Activated CD4-positive, alpha-beta T cell treated with anti-CD3 and anti-CD28 coated beads, Interleukin-2, amount 50 U/mL, for 16 hours (primary cell): ENCODE measurements around the gene CDCA3.
"Not testable (repeated sequence)": the region's sequence is repeated elsewhere in the genome, so short reads cannot be mapped to it uniquely, and the experiment has no call there.

Experiments
- DNase-seq: peaks from one replicate; pipeline ENCODE4 v3.0.0-alpha.2; 2020

The CDCA3 gene

DNA sequence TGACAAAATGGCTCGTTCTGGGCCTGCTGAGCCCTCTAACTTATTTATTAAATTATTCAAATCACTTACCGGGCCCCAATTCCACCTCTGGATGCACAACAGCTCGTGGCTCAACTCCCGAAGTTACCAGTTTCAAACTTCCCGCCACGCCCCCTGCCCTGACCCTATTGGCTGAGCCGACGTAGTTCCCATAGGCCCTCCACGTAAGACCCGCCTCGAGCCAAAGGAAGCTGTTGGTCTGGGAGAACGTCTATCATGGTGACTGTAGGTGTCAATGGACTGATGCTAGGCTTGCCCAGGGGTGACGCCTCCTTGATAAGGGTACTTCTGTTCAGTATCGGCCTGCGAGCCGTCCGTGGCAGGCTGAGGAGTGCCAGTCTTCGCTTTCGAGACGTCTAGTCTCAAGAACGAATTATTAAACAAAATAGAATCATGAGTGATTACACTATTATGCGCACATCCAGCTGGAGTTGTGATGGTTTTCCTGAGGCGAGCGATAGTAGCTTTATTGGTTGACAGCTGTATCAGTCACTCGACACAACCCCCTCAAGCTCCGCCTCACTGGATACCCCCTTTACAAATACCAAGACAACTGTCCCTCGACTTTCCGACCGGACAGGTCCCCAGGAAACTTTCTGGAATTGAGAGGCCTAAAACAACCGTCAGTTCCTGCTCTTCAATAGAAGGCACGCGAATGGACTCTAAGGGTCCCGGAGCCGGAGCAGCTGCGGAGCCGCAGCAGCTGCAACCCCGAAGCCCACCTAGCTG is at the start of gene CDCA3:
TSS of gene CDCA3 (minus strand) at position 134 of the 768 bp plus-strand sequence. CDS start 334 bp downstream, outside the sequence.
- peak; percentile 98 for DNase-seq

DNA sequence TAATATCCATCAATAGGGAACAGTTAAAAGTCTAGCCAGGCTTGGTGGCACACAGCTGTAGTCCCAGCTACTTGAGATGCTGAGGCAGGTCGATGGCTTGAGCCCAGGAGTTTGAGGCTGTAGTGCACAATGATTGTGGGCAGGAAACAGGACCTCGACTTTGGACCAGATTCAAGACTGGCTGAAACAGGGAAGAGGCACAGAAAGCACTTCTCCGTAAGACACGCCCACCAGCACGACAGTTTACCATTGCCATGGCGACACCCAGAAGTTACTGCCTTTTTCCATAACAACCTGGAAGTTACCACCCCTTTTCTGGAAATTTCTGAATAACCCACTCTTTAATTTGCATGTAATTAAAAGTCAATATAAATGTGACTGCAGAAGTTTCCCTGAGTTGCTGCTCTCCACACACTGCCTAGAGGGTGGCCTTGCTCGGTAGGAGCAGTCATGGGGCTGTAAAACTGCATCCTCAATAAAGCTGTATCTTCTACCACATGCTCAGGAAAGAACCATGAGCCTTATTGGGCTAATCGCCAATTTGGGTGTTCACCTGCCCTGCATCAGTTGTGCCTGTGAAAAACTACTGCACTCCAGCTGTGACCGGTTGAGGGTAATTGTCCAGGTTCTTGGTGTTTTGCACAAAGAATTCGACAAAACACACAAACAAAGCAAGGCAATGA is 48.9 kb upstream of the CDCA3 start:
- DNase-seq = no peak

DNA sequence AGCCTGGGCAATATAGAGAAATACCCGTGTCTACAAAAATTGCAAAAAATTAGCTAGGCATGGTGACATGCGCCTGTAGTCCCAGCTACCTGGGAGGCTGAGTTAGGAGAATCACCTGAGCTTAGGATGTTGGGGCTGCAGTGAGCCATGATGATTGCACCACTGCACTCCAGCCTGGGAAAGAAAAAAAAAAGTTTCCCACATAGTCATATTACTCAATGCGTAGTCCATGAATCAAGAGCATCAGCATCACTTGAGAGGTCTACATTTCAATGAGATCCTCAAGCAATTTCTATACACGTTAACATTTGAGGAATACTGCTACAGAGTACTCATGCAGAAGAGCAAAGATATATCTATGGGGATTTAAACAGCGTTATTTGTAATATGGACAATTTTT is 48.3 kb upstream of the CDCA3 start:
- no peak for DNase-seq

DNA sequence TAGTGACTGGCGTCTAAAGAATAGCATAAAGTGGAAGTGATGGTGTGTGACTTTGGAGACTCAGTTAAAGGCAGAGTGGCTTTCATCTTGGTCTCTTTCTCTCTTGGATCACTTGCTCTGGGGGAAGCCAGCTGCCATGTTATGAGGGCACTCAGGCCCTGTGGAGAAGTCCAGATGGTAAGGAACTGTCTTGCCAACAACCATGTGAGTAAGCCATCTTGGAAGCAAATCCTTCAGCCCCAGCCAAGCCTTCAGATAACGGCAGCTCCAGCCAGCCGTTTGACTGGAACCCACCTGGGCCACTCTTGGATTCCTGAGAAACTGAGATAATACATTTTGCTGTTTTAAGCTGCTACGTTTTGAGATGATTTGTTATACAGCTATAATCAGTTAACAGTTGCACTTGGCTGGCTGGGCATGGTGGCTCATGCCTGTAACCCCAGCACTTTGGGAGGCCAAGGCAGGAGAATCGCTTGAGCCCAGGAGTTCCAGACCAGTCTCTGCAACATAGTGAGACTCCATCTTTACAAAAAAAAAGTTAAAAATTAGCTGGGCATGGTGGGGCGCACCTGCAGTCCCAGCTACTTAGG is 45.9 kb upstream of the CDCA3 start:
- DNase-seq = no peak

DNA sequence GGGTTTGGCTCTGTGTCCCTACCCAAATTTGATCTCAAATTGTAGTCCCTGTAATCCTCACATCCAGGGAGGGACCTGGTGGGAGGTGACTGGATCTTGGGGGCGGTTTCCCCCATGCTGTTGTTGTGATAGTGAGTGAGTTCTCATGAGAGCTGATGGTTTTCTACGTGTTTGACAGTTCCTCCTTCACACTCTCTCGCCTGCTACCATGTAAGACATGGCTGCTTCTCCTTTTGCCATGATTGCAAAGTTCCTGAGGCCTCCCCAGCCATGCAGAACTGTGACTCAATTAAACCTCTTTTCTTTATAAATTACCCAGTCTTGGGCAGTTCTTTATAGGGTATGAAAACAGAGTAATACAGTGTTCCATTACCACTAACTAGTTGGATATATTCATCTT is 43.2 kb upstream of the CDCA3 start:
- no peak for DNase-seq

DNA sequence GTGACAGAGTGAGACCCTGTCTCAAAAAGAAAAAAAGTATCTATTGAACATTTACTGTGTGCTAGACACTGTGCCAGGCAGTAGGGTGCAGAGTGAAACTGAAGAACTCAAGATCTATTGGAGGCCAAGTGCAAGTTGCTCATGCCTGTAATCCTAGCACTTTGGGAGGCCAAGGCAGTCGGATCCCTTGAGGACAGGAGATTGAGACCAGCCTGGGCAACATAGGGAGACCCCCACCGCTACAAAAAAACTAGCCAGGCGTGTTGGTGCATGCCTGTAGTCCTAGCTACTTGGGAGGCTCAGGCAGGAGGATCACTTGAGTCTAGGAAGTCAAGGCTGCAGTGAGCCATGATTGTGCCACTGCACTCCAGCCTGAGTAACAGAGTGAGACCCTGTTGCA is 41.6 kb upstream of the CDCA3 start:
- not testable (repeated sequence) for DNase-seq

DNA sequence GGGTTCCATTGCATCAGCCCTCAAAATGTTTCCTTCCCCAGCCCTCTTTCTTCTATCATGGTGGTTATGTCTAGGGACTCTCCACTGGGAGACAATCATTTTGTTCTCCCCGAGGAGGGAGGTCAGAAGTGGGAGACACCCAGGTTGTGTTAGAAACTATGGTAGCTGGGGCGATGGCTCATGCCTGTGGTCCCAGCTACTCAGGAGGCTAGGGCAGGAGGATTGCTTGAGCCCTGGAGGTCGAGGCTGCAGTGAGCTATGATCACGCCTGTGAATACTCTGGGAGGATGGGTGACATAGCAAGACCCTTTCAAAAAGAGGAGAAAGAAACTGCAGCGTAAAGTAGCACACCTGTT is 40.5 kb upstream of the CDCA3 start:
- no peak for DNase-seq

DNA sequence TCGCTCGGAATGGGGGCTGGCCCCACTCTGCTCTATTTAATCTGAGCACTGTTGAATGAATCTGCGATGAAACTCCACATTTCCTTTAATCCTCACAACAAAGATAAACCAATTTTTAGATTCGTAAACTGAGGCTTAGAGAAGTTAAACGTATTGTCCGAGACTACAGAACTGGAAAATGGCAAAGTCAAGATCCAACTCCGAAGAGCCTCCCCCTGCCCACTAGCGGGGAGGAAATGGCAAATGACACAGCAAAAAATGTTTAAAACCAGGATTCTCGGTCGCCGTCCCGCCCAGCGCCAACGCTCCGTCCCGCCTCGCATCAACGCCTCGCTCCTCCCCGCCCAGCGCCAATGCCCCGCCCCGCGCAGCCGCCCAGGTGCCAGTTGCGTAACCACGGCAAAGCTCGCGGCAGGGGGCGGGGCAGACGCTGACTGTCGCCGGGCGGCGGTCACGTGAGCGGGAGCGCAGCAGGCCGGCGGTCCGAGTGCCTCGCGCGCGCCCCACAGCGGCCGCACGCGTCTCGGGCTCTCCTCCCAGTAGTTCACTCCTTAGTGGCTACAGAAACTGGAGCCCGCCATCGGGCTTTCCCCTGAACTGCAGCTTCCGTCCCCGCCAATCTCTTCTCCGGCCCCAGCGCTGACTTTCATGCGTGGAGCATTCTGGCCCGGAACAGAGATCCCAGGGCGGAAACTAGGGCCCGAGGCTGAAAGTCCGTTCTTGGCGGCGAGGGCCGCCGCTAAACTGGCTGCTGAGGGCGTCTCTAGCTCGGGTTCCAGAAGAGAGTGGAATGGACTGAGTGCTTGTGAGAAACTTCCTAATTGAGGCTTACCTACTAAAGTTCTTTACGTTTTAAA is 39.9 kb upstream of the CDCA3 start:
- DNase-seq = peak; percentile 99

DNA sequence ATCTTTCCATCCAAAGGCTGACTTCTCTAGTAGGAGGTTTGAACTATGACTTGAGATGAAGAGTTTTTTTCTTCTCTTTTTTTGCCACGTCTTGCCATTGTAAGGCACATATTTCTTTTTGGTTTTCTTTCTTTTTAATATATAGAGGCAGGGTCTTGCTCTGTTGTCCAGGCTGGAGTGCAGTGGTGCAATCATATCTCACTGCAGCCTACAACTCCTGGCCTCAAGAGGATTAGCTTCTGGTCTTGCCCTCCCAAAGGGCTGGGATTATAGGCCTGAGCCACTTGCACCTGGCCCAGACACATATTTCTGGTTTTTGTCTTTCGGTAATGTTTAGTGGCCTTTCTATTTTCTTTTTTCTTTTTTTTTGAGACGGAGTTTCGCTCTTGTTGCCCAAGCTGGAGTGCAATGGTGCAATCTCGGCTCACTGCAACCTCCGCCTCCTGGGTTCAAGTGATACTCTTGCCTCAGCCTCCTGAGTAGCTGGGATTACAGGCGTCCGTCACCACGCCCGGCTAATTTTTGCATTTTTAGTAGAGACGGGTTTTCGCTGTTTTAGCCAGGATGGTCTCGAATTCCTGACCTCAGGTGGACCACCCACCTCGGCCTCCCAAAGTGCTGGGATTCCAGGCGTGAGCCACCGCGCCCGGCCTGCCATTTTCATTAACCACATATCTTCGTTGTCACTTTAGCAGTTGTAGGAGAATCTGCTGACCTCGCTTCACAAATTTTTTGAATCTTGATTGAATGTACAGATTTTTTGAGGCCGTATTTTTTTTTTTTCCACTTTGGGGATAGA is 38.9 kb upstream of the CDCA3 start:
- not testable (repeated sequence) for DNase-seq

DNA sequence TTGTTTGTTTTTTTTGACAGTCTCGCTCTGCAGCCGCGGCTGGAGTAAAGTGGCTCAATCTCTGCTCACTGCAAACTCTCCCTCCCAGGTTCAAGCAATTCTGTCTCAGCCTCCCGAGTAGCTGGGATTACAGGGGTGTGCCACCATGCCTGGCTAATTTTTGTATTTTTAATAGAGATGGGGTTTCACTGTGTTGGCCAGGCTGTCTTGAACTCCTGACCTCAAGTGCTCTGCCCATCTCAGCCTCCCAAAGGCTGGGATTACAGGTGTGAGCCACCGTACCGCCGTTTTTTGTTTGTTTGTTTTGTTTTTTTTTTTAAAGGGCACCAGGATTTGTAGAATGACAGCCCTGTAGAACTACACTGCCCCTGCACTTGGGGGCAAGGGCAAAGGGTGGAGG is 37.7 kb upstream of the CDCA3 start:
- not testable (repeated sequence) for DNase-seq

DNA sequence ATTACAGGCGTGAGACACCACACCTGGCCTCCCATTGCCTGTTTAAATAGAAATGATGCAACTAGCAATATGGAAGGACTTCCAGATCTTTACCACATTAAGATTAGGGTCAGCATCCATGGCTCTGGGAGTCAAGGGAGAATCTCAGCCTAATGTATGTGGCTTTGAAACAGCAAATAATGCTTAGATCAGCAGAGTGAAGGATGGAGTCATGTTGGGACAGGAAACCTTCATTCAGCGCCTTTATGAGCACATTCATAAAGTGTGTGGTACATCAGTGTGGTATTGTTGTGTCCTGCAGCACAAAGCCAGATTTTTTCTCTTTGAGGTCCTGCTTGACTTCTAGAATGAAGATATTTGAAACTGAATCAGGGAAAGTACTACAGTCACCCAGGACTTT is 37.3 kb upstream of the CDCA3 start:
- no peak for DNase-seq

DNA sequence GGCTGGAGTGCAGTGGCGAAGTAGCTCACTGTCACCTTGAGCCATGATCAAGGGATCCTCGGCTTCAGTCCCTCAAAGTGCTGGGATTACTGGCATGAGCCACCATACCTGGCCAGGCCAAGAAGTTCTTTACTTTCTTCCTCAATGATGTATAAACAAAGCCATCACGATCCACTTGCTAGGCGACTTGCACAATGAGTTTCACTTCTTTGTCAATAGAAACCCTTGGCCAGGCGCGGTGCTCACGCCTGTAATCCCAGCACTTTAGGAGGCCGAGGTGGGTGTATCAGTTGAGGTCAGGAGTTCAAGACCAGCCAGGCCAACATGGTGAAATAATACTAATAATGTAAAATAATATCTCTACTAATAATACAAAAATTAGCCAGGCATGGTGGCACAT is 36.4 kb upstream of the CDCA3 start:
- DNase-seq = no peak

DNA sequence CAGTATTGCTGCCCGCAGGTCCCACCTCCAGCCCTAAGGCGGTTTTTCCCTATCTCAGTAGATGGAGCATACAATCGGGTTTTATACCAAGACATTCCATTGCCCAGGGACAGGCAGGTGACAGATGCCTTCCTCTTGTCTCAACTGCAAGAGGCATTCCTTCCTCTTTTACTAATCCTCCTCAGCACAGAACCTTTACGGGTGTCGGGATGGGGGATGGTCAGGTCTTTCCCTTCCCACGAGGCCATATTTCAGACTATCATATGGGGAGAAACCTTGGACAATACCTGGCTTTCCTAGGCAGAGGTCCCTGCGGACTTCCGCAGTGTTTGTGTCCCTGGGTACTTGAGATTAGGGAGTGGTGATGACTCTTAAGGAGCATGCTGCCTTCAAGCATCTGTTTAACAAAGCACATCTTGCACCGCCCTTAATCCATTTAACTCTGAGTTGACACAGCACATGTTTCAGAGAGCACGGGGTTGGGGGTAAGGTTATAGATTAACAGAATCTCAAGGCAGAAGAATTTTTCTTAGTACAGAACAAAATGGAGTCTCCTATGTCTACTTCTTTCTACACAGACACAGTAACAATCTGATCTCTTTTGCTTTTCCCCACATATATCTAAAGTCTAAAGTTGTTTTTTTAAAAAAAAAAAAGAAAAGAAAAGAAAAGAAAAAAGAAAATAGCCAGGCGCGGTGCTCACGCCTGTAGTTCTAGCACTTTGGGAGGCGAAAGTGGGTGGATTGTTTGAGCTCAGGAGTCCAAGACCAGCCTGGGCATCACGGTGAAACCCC is 35.3 kb upstream of the CDCA3 start:
- DNase-seq = not testable (repeated sequence)

DNA sequence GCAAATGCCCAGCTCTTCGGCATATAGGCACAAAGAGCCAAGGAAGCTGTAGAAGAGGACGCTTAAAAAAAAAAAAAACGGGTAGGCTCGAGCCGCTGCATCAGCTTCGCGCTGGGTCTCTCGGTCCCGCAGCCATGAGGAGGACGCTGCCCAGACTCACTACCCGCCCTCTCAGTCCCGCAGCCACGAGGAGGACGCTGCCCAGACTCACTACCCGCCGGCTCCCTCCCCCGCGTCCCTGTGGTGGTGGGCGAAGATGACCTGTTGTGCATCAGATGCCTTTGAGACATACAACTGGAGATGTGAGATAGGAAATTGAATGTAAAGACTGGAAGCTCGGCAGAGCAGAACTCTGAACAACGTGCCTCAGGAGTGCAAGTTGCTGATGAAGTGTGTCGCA is 33.5 kb upstream of the CDCA3 start:
- DNase-seq = no peak

DNA sequence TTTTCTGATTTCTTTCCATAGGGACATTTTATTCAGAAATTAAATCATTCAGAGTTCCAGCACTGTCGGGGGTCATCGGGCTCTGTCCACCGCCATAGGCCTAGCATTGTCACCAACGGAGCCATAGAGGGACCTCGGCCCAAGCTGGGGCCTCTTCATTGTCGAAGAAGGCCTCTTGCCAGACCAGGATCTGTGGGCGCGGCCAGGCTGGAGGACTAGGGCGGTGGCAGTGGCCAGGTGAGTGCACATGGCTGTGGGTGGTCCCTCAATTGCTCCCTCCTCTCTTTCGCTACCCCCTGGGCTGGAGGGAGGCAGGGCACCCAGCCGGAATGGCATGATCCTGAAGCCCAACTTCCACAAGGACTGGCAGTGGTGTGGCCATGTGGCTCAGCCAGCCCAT is 32.6 kb upstream of the CDCA3 start:
- no peak for DNase-seq

DNA sequence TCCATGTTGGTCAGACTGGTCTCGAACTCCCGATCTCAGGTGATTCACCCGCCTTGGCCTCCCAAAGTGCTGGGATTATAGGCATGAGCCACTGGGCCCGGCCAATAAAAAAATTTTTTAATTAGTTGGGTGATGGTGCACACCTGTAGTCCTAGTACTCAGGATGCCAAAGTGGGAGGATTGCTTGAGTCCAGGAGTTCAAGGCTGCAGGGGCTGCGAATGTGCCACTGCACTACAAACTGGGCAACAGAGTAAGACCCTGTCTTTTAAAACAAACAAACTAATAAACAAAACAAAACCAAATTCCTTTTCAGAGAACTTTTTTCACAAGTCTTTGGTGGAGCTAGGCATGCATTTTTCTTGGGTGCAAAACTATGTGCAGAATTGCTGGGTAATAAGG is 32.2 kb upstream of the CDCA3 start:
- DNase-seq = no peak

DNA sequence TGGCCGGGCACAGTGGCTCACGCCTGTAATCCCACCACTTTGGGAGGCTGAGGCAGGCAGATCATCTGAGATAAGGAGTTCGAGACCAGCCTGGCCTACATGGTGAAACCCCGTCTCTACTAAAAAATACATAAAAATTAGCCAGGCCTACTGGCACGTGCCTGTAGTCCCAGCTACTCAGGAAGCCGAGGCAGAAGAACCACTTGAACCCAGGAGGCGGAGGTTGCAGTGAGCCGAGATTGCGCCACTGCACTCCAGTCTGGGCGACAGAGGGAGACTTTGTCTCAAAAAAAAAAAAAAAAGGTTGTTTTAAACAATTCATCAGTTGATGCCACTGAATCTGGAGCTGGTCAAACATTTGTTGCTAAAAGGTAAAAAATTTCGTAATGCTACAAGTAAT is 28.7 kb upstream of the CDCA3 start:
- not testable (repeated sequence) for DNase-seq

DNA sequence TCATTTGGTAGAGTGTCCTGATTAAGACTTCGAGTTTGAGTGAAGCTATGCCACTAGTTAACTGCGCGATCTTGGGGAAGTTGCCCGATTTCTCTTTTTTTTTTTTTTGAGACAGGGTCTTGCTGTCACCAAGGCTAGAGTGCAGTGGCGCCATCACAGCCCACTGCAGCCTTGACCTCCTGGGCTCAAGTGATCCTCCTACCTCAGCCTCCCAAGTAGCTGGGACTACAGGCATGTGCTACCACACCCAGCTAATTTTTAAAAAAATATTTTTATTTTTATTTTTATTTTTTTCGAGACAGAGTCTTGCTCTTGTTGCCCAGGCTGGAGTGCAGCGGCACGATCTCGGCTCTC is 22.9 kb upstream of the CDCA3 start:
- DNase-seq = not testable (repeated sequence)

DNA sequence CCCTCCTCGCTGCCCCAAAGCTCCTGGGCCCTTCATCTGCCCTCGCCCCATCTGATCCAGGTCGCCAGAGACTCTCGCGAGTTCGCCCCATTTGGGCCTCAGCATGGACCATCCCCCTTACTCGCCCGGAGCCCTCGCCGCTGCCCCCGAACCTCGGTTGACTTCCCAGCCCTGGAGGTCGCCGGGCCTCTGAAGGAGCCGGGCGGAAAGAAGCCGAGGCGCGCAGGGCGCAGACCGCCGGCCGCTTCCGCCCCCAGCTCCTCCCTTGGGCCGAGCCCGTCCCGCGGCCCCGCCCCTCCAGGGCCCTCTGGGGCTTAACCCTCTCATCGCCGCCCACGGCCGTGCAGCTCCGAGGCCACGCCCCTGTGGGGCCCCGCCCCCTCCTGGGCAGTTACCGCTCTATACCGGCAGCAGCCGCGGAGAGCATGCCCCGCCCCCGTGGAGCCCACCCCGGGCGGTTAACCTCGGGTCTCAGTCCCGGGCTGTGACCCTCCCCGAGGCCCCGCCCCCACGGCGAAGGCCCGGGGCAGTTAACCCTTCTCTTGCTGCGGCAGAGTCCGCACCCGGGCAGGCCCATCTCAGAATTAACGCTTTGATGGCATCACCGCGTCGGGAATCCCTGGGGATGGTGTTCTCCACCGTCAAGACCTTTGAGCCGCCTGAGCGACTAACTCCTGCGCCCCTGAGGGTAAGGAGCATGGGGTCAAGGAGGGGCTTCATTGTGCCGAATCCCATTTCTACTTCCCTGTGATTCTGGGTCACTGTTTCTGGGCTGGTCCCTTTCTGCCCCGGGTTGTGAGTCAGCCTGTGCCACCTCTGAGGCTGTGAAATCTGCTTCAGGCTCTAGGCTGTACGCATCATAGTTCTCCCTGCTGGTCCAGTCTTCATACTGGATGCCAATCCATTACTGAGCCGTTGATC is 22.3 kb upstream of the CDCA3 start, which contains the start of gene SPSB2:
TSS of gene SPSB2 (minus strand) at position 210 of the 921 bp plus-strand sequence. CDS start 402 bp downstream, outside the sequence.
- peak; percentile 98 for DNase-seq
